K562 (cell line): ENCODE results near the gene ESRRB.

Experiments
- KDM1A ChIP-seq, 2 experiments: fragments of 450-650 bp; IDR thresholded peaks; 2 replicates each; pipeline ENCODE4 v1.6.1; 2016; ENCODE audit warnings: mild to moderate bottlenecking in 2 of 2
- NBN ChIP-seq: fragments of 450-650 bp; IDR thresholded peaks from 2 replicates; pipeline ENCODE4 v1.6.1; 2016; ENCODE audit warnings: low read depth, mild to moderate bottlenecking
- POLR2AphosphoS5 ChIP-seq: IDR thresholded peaks from 2 replicates; pipeline ENCODE4 v1.6.1; 2011; ENCODE audit warnings: mild to moderate bottlenecking, low read depth, low read length, moderate library complexity; ENCODE audit not compliant: control insufficient read depth, insufficient read depth
- SMC3 ChIP-seq: conservative IDR thresholded peaks from 2 replicates; pipeline ENCODE4 v1.6.1; 2011; ENCODE audit warnings: low read depth, low read length, improper control_type of control experiment; ENCODE audit not compliant: insufficient read depth
- TF ChIP-seq, protein P1 (sequence below): IDR thresholded peaks from 3 replicates; pipeline ENCODE4 v1.6.1; 2011; ENCODE audit warnings: borderline replicate concordance, mild to moderate bottlenecking; ENCODE audit not compliant: insufficient read length, insufficient read depth
- TF ChIP-seq, protein P2 (sequence below), 3 experiments: IDR thresholded peaks in 2 of 3; conservative IDR thresholded peaks in 1 of 3; 2 replicates each; pipeline ENCODE4 v1.5.1; 2011 to 2012; ENCODE audit warnings: low read length in 3 of 3, mild to moderate bottlenecking in 3 of 3, control low read depth in 2 of 3, improper control_type of control experiment in 1 of 3, inconsistent platforms in 1 of 3, low read depth in 1 of 3, mixed read lengths in 1 of 3, moderate library complexity in 1 of 3; ENCODE audit not compliant: insufficient read depth in 2 of 3
- TF ChIP-seq, protein P3 (sequence below): fragments of 200-800 bp; sonication (Bioruptor generic); IDR thresholded peaks from 2 replicates; pipeline ENCODE4 v1.6.1; 2016; ENCODE audit warnings: missing genetic modification characterization, missing compliant biosample characterization

DNA sequence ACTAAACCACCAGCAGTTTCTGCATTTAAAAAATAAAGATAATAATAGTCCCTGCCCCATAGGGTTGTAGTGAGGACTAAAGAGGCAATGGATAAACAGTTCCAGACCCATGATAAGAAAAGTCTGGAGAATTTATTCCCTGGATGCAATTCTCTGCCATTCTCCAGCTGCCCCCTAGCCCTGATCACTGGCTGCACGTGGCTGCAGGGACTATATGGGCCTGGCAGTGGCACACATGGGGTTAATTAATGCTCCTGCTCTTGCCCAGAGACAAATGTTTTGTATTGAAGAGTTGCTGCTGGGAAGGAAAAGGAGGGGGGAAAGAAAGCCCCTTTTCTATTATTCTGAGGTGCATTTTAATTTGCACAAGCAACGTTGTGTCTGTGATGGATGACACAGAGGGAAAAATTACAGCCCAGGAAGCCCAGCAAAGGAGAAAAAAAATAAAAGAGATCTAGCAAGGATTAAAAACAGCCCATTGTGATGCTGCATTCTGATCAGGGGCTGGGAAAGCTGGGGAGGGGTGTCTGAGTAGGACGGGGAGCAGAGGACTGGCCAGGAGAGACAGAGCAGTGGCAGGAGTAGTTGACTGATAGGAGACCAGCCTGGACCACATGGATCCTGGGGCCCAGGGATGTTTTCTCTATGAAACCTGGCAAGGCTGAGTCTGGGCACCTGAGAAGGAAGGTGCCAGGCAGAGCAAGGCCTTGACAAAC is 149.3 kb downstream of the ESRRB start:
- TF ChIP-seq NBN (no peak), POLR2AphosphoS5 (no peak), KDM1A (IDR thresholded peaks at IDR 0.05) (no peak), SMC3 (no peak)
- TF ChIP-seq, protein P1, sequence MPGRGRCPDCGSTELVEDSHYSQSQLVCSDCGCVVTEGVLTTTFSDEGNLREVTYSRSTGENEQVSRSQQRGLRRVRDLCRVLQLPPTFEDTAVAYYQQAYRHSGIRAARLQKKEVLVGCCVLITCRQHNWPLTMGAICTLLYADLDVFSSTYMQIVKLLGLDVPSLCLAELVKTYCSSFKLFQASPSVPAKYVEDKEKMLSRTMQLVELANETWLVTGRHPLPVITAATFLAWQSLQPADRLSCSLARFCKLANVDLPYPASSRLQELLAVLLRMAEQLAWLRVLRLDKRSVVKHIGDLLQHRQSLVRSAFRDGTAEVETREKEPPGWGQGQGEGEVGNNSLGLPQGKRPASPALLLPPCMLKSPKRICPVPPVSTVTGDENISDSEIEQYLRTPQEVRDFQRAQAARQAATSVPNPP: no peak
- TF ChIP-seq, protein P2, sequence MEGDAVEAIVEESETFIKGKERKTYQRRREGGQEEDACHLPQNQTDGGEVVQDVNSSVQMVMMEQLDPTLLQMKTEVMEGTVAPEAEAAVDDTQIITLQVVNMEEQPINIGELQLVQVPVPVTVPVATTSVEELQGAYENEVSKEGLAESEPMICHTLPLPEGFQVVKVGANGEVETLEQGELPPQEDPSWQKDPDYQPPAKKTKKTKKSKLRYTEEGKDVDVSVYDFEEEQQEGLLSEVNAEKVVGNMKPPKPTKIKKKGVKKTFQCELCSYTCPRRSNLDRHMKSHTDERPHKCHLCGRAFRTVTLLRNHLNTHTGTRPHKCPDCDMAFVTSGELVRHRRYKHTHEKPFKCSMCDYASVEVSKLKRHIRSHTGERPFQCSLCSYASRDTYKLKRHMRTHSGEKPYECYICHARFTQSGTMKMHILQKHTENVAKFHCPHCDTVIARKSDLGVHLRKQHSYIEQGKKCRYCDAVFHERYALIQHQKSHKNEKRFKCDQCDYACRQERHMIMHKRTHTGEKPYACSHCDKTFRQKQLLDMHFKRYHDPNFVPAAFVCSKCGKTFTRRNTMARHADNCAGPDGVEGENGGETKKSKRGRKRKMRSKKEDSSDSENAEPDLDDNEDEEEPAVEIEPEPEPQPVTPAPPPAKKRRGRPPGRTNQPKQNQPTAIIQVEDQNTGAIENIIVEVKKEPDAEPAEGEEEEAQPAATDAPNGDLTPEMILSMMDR (IDR thresholded peaks at IDR 0.05 in 2 of 3, conservative IDR thresholded peaks at IDR 0.05 in 1 of 3; ENCODE audit: insufficient read depth in 2 of 3, low read depth in 1 of 3, low read length in 3 of 3): no peak
- TF ChIP-seq, protein P3, sequence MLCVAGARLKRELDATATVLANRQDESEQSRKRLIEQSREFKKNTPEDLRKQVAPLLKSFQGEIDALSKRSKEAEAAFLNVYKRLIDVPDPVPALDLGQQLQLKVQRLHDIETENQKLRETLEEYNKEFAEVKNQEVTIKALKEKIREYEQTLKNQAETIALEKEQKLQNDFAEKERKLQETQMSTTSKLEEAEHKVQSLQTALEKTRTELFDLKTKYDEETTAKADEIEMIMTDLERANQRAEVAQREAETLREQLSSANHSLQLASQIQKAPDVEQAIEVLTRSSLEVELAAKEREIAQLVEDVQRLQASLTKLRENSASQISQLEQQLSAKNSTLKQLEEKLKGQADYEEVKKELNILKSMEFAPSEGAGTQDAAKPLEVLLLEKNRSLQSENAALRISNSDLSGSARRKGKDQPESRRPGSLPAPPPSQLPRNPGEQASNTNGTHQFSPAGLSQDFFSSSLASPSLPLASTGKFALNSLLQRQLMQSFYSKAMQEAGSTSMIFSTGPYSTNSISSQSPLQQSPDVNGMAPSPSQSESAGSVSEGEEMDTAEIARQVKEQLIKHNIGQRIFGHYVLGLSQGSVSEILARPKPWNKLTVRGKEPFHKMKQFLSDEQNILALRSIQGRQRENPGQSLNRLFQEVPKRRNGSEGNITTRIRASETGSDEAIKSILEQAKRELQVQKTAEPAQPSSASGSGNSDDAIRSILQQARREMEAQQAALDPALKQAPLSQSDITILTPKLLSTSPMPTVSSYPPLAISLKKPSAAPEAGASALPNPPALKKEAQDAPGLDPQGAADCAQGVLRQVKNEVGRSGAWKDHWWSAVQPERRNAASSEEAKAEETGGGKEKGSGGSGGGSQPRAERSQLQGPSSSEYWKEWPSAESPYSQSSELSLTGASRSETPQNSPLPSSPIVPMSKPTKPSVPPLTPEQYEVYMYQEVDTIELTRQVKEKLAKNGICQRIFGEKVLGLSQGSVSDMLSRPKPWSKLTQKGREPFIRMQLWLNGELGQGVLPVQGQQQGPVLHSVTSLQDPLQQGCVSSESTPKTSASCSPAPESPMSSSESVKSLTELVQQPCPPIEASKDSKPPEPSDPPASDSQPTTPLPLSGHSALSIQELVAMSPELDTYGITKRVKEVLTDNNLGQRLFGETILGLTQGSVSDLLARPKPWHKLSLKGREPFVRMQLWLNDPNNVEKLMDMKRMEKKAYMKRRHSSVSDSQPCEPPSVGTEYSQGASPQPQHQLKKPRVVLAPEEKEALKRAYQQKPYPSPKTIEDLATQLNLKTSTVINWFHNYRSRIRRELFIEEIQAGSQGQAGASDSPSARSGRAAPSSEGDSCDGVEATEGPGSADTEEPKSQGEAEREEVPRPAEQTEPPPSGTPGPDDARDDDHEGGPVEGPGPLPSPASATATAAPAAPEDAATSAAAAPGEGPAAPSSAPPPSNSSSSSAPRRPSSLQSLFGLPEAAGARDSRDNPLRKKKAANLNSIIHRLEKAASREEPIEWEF: no peak
